H9 (cell line): Measurements from ENCODE around the gene TGM3. TPM values are rescaled to one million over a fixed set of nuclear protein-coding genes. Genes with fewer than 3 reads are reported as not detected.

Experiments used
- DNase-seq: peaks from one replicate; pipeline ENCODE4 v3.0.0-alpha.2; 2017
- H2AFZ ChIP-seq: one replicate; pipeline ENCODE4 v1.6.1; 2013; ENCODE audit warnings: mild to moderate bottlenecking, low read length, control low read depth, moderate library complexity
- H2AK5ac ChIP-seq: 2 replicates; pipeline ENCODE4 v1.6.1; 2013; ENCODE audit warnings: low read length, control low read depth, mixed read lengths; ENCODE audit not compliant: insufficient read length
- H2BK120ac ChIP-seq: one replicate; pipeline ENCODE4 v1.6.1; 2013; ENCODE audit warnings: low read depth, mild to moderate bottlenecking, low read length, control low read depth, inconsistent platforms; ENCODE audit not compliant: poor library complexity, severe bottlenecking
- H2BK12ac ChIP-seq: 2 replicates; pipeline ENCODE4 v1.6.1; 2013; ENCODE audit warnings: low read length, control low read depth, mixed read lengths, low read depth; ENCODE audit not compliant: insufficient read length
- H2BK15ac ChIP-seq: 2 replicates; pipeline ENCODE4 v1.6.1; 2013; ENCODE audit warnings: low read depth, low read length, control low read depth
- H2BK20ac ChIP-seq: one replicate; pipeline ENCODE4 v1.6.1; 2013; ENCODE audit warnings: low read depth, mild to moderate bottlenecking, low read length, control low read depth, inconsistent platforms; ENCODE audit not compliant: poor library complexity, severe bottlenecking
- H2BK5ac ChIP-seq: 2 replicates; pipeline ENCODE4 v1.6.1; 2013; ENCODE audit warnings: low read length, control low read depth, mixed read lengths; ENCODE audit not compliant: insufficient read length
- H3K14ac ChIP-seq: 2 replicates; pipeline ENCODE4 v1.6.1; 2013; ENCODE audit warnings: low read length, control low read depth; ENCODE audit not compliant: insufficient read depth
- H3K18ac ChIP-seq: 2 replicates; pipeline ENCODE4 v1.6.1; 2013; ENCODE audit warnings: low read depth, mild to moderate bottlenecking, mixed read lengths, low read length, control low read depth; ENCODE audit not compliant: insufficient read length
- H3K23ac ChIP-seq: 2 replicates; pipeline ENCODE4 v1.6.1; 2013; ENCODE audit warnings: low read length, control low read depth, mixed read lengths, low read depth; ENCODE audit not compliant: insufficient read length
- H3K23me2 ChIP-seq: 2 replicates; pipeline ENCODE4 v1.6.1; 2013; ENCODE audit warnings: low read depth, mild to moderate bottlenecking, mixed read lengths, low read length, control low read depth; ENCODE audit not compliant: insufficient read length, poor library complexity, severe bottlenecking
- H3K27ac ChIP-seq: 2 replicates; pipeline ENCODE4 v1.5.1; 2013; ENCODE audit warnings: low read length, control low read depth, mixed read lengths, low read depth; ENCODE audit not compliant: insufficient read length
- H3K27me3 ChIP-seq: 2 replicates; pipeline ENCODE4 v1.6.1; 2013; ENCODE audit warnings: low read length, control low read depth, inconsistent platforms; ENCODE audit not compliant: insufficient read depth
- H3K4ac ChIP-seq: 2 replicates; pipeline ENCODE4 v1.6.1; 2013; ENCODE audit warnings: low read depth, mild to moderate bottlenecking, control low read depth, inconsistent platforms, low read length, moderate library complexity
- H3K4me1 ChIP-seq: 2 replicates; pipeline ENCODE4 v1.6.1; 2013; ENCODE audit warnings: low read length, control low read depth, inconsistent platforms; ENCODE audit not compliant: insufficient read depth
- H3K4me2 ChIP-seq: 2 replicates; pipeline ENCODE4 v1.6.1; 2013; ENCODE audit warnings: low read length, control low read depth, mixed read lengths; ENCODE audit not compliant: insufficient read length, insufficient read depth
- H3K56ac ChIP-seq: 2 replicates; pipeline ENCODE4 v1.6.1; 2013; ENCODE audit warnings: low read depth, mild to moderate bottlenecking, mixed read lengths, low read length, control low read depth; ENCODE audit not compliant: insufficient read length
- H3K79me1 ChIP-seq: 2 replicates; pipeline ENCODE4 v1.6.1; 2013; ENCODE audit warnings: low read depth, mild to moderate bottlenecking, moderate library complexity, low read length, control low read depth, inconsistent platforms; ENCODE audit not compliant: insufficient read depth, poor library complexity, severe bottlenecking
- H3K79me2 ChIP-seq: 2 replicates; pipeline ENCODE4 v1.6.1; 2013; ENCODE audit warnings: low read length, control low read depth, inconsistent platforms; ENCODE audit not compliant: insufficient read depth
- H3K9ac ChIP-seq: 2 replicates; pipeline ENCODE4 v1.6.1; 2013; ENCODE audit warnings: low read length, control low read depth, mixed read lengths; ENCODE audit not compliant: insufficient read length; ENCODE audit errors: extremely low read depth
- H3K9me3 ChIP-seq: one replicate; pipeline ENCODE4 v1.6.1; 2013; ENCODE audit warnings: low read depth, low read length, inconsistent platforms; ENCODE audit not compliant: control insufficient read depth
- H3T11ph ChIP-seq: one replicate; pipeline ENCODE4 v1.6.1; 2013; ENCODE audit warnings: mild to moderate bottlenecking, low read length, control low read depth, inconsistent platforms
- H4K20me1 ChIP-seq: one replicate; pipeline ENCODE4 v1.6.1; 2013; ENCODE audit not compliant: control insufficient read depth, insufficient read length, insufficient read depth
- H4K5ac ChIP-seq: 2 replicates; pipeline ENCODE4 v1.6.1; 2013; ENCODE audit warnings: low read depth, mild to moderate bottlenecking, mixed read lengths, low read length, control low read depth; ENCODE audit not compliant: insufficient read length
- H4K8ac ChIP-seq: replicated peaks from 2 replicates; pipeline ENCODE4 v1.6.1; 2013; ENCODE audit warnings: low read length, control low read depth, mixed read lengths, low read depth; ENCODE audit not compliant: insufficient read length
- H4K91ac ChIP-seq: 2 replicates; pipeline ENCODE4 v1.6.1; 2013; ENCODE audit warnings: low read depth, mild to moderate bottlenecking, moderate library complexity, mixed read lengths, low read length, control low read depth; ENCODE audit not compliant: insufficient read length
- H3K27ac Mint-ChIP-seq, 3 experiments: 2 replicates in 2 of 3; 3 replicates in 1 of 3; pipeline ENCODE4 v1.8.0; 2020 to 2021; ENCODE audit warnings: mixed read lengths in 3 of 3, mild to moderate bottlenecking in 1 of 3, moderate library complexity in 1 of 3
- H3K27me3 Mint-ChIP-seq: 2 replicates; pipeline ENCODE4 v1.8.0; 2021; ENCODE audit warnings: low read depth, mild to moderate bottlenecking, moderate library complexity, mixed read lengths
- H3K36me3 Mint-ChIP-seq, 3 experiments: 2 replicates in 2 of 3; 3 replicates in 1 of 3; pipeline ENCODE4 v1.8.0; 2020 to 2021; ENCODE audit warnings: low read depth in 3 of 3, mixed read lengths in 3 of 3; ENCODE audit not compliant: insufficient read depth in 1 of 3
- H3K4me1 Mint-ChIP-seq, 2 experiments: 2 replicates each; pipeline ENCODE4 v1.8.0; 2020; ENCODE audit warnings: mixed read lengths in 2 of 2
- H3K4me3 Mint-ChIP-seq, 2 experiments: 2 replicates in 1 of 2; 3 replicates in 1 of 2; pipeline ENCODE4 v1.8.0; 2020 to 2021; ENCODE audit warnings: mild to moderate bottlenecking in 2 of 2, mixed read lengths in 2 of 2, moderate library complexity in 1 of 2
- H3K9me3 Mint-ChIP-seq, 2 experiments: 2 replicates in 1 of 2; 3 replicates in 1 of 2; pipeline ENCODE4 v1.8.0; 2020; ENCODE audit warnings: mild to moderate bottlenecking in 2 of 2, mixed read lengths in 2 of 2, moderate library complexity in 1 of 2
- CTCF ChIP-seq: fragments of 200-600 bp; sonication (generic); conservative IDR thresholded peaks from 3 replicates; pipeline ENCODE4 v1.8.0; 2021; ENCODE audit warnings: antibody characterized with exemption, mild to moderate bottlenecking
- WGBS: extraction: QIAGEN DNeasy Blood & Tissue Kit; methylation state at CpG from one replicate; pipeline ENCODE4 v1.1.7; 2013; ENCODE audit warnings: missing lambda C conversion rate, low lambda C conversion rate, mixed read lengths; ENCODE audit not compliant: insufficient read length; ENCODE audit errors: extremely low coverage; 5-methylcytosine and 5-hydroxymethylcytosine counted together
- long read RNA-seq: library from polyadenylated mRNA; unstranded; transcript quantifications from one replicate; pipeline ENCODE4 v2.0.0, GENCODE V29; 2020
- total RNA-seq: library from RNA; stranded (reverse); gene quantifications from 2 replicates; pipeline ENCODE4 v1.2.1, GENCODE V29; 2021

Gene TGM3, protein sequence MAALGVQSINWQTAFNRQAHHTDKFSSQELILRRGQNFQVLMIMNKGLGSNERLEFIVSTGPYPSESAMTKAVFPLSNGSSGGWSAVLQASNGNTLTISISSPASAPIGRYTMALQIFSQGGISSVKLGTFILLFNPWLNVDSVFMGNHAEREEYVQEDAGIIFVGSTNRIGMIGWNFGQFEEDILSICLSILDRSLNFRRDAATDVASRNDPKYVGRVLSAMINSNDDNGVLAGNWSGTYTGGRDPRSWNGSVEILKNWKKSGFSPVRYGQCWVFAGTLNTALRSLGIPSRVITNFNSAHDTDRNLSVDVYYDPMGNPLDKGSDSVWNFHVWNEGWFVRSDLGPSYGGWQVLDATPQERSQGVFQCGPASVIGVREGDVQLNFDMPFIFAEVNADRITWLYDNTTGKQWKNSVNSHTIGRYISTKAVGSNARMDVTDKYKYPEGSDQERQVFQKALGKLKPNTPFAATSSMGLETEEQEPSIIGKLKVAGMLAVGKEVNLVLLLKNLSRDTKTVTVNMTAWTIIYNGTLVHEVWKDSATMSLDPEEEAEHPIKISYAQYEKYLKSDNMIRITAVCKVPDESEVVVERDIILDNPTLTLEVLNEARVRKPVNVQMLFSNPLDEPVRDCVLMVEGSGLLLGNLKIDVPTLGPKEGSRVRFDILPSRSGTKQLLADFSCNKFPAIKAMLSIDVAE
- total RNA-seq, result not detected in 2 replicates
- long read RNA-seq, result 0 reads

DNA sequence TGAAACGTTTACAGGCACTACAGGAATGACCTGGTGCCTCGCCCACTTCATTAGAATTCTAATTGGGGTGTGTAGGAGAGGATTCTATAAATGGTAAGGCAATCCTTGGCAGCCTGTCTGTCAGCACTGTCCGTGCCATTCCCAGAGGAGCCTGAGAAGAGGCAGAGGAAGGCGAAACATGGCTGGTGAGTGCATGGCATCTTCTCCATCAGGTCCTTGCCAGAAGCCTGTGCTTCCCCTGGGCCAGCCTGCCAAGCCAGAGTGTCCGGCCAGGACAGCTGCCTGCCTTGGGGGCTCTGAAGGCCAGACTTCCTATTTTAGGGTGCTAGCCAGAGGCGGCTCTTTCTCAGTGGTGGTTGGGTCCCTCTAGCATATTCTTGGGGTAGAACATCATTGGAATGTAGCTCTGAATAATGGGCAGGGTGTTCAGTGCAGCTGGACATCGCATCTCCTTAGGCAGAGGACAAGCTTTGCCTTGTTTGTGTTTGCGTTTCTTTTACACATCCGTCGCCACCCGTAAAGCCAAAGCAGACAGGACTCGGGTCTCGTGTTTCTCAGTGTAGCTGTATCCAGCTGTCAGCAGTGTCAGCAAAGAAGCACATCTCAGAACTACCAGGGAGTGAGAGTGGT is at the start of gene TGM3:
Gene TGM3 (plus strand): TSS at position 116 of the 630 bp plus-strand sequence. CDS start 63 bp downstream, at position 179.
- no peaks in the 10 kb centered on the region for H3K79me1 ChIP-seq
- H4K91ac ChIP-seq, result no peak within 1 kb of the TSS
- no peak within 1 kb of the TSS for H2BK12ac ChIP-seq
- Mint-ChIP-seq H3K4me1 (peaks cover 35 to 41% of the 10 kb centered on the region in 2 experiments), H3K4me3 (no peak within 1 kb of the TSS), H3K36me3 (no peaks in the 10 kb centered on the region; a peak in 2 of 7 replicates), H3K27ac (peak within 1 kb of the TSS in 1 of 3 experiments; percentile 78; a peak in 1 of 7 replicates), H3K9me3 (no peaks in the 10 kb centered on the region; a peak in 1 of 5 replicates), H3K27me3 (peaks cover 2% of the 10 kb centered on the region)
- H3K56ac ChIP-seq, result no peak within 1 kb of the TSS
- no peak within 1 kb of the TSS for H3K9ac ChIP-seq
- no peak within 1 kb of the TSS for H2AFZ ChIP-seq
- H3K4me1 ChIP-seq, result peaks cover 13% of the 10 kb centered on the region
- H3K18ac ChIP-seq, result no peak within 1 kb of the TSS
- H2BK15ac ChIP-seq, result no peak within 1 kb of the TSS
- TF ChIP-seq CTCF, result no peak
- no peak within 1 kb of the TSS for H2BK20ac ChIP-seq
- DNase-seq, result no peak
- no peaks in the 10 kb centered on the region for H3K27me3 ChIP-seq
- no peaks in the 10 kb centered on the region for H3K79me2 ChIP-seq
- no peaks in the 10 kb centered on the region for H3K23me2 ChIP-seq
- no peak within 1 kb of the TSS for H3K4ac ChIP-seq
- H3K23ac ChIP-seq, result no peak within 1 kb of the TSS
- no CpG with 5 or more reads among the region's 13 CpGs for WGBS
- no peaks in the 10 kb centered on the region for H3K9me3 ChIP-seq
- no peak within 1 kb of the TSS for H2BK5ac ChIP-seq
- no peak within 1 kb of the TSS for H4K5ac ChIP-seq
- H3K27ac ChIP-seq, result no peak within 1 kb of the TSS
- no peak within 1 kb of the TSS for H2AK5ac ChIP-seq
- no peak within 1 kb of the TSS for H3T11ph ChIP-seq
- H3K4me2 ChIP-seq, result no peak within 1 kb of the TSS
- no peak within 1 kb of the TSS for H4K8ac ChIP-seq
- H4K20me1 ChIP-seq, result no peaks in the 10 kb centered on the region
- peak within 1 kb of the TSS; percentile 27; the same call in 1 of the 2 replicates for H3K14ac ChIP-seq
- H2BK120ac ChIP-seq, result no peak within 1 kb of the TSS
